Measurements from ENCODE around the gene KLHL12. TPM values are rescaled to one million over a fixed set of nuclear protein-coding genes. Genes with fewer than 3 reads are reported as not detected.

The KLHL12 gene
- polyA plus RNA-seq, 2 of the 4 experiments (the other 2 are of a cell fraction): 19.4 to 59.4 TPM

DNA sequence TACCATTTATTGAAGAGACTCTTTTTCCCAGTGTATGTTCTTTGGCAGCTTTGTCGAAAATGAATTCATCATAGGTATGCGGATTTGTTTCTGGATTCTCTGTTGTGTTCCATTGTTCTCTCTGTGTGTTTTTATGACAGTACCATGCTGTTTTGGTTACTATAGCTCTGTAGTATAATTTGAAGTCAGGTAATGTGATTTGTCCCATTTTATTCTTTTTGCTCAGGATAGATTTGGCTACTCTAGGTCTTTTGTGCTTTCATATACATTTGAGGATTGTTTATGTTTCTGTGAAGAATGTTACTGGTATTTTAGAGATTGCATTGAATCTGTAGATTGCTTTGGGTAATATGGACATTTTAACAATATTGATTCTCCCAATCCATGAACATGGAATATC lies 5.4 kb upstream of the KLHL12 start:
- TF ChIP-seq ATOH8 (CRISPR knock-in tag; IDR thresholded peaks at IDR 0.05; ENCODE audit: low read depth) (no peak), CEBPB (IDR thresholded peaks at IDR 0.05) (no peak)
- no peak for ATAC-seq
- no peak overlapping the region for H3K27ac ChIP-seq
- no peak overlapping the region for H3K4me2 ChIP-seq
- H3K9me3 ChIP-seq: peaks cover 7% of the 10 kb centered on the region; the same call in 2 of the 3 replicates
- DNase-seq (ENCODE audit: low read depth in 1 of 2, low spot score in 1 of 2): no peak
- H3K4me3 ChIP-seq: no peak overlapping the region
- H3K4me1 ChIP-seq: no peaks in the 10 kb centered on the region
- no peak for FAIRE-seq
- CTCF ChIA-PET: no interaction called here
- WGBS (ENCODE audit: missing lambda C conversion rate): 30% methylated on average over 2 of the region's 2 CpGs
- POLR2A ChIA-PET: no interaction called here

- no peak overlapping the region for H3K27ac ChIP-seq
- DNase-seq (ENCODE audit: low read depth in 1 of 2, low spot score in 1 of 2) (no peak), ATAC-seq (no peak), FAIRE-seq (no peak)
- no peaks in the 10 kb centered on the region for H3K9me3 ChIP-seq
- 92% methylated on average over 3 of the region's 3 CpGs for WGBS (ENCODE audit: missing lambda C conversion rate)
- H3K4me2 ChIP-seq: no peak overlapping the region
- ChIA-PET POLR2A (no interaction called here), CTCF (no interaction called here)
- peaks cover 6% of the 10 kb centered on the region; the same call in 2 of the 3 replicates for H3K4me1 ChIP-seq
- TF ChIP-seq POLR2A (IDR thresholded peaks at IDR 0.05; ENCODE audit: low read length): no peak
- TF ChIP-seq JUN (IDR thresholded peaks at IDR 0.05): no peak
- TF ChIP-seq EHF (CRISPR knock-in tag; IDR thresholded peaks at IDR 0.05): no peak
- no peak for TF ChIP-seq KDM5A (IDR thresholded peaks at IDR 0.05)
- no peak for TF ChIP-seq USF2 (IDR thresholded peaks at IDR 0.05)
- TF ChIP-seq RAD21 (conservative IDR thresholded peaks at IDR 0.05 in 1 of 2, IDR thresholded peaks at IDR 0.05 in 1 of 2): no peak
- H3K4me3 ChIP-seq: no peak overlapping the region
Observed at GRCh38 chr1:202923533-202923932, 3.5 kb downstream of the KLHL12 start.

- no peak for TF ChIP-seq HOXA7 (CRISPR knock-in tag; IDR thresholded peaks at IDR 0.05)
- TF ChIP-seq BHLHE40 (IDR thresholded peaks at IDR 0.05; ENCODE audit: low read depth, low read length): no peak
- TF ChIP-seq, protein P1, sequence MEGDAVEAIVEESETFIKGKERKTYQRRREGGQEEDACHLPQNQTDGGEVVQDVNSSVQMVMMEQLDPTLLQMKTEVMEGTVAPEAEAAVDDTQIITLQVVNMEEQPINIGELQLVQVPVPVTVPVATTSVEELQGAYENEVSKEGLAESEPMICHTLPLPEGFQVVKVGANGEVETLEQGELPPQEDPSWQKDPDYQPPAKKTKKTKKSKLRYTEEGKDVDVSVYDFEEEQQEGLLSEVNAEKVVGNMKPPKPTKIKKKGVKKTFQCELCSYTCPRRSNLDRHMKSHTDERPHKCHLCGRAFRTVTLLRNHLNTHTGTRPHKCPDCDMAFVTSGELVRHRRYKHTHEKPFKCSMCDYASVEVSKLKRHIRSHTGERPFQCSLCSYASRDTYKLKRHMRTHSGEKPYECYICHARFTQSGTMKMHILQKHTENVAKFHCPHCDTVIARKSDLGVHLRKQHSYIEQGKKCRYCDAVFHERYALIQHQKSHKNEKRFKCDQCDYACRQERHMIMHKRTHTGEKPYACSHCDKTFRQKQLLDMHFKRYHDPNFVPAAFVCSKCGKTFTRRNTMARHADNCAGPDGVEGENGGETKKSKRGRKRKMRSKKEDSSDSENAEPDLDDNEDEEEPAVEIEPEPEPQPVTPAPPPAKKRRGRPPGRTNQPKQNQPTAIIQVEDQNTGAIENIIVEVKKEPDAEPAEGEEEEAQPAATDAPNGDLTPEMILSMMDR (IDR thresholded peaks at IDR 0.05): no peak
- TF ChIP-seq, protein P2, sequence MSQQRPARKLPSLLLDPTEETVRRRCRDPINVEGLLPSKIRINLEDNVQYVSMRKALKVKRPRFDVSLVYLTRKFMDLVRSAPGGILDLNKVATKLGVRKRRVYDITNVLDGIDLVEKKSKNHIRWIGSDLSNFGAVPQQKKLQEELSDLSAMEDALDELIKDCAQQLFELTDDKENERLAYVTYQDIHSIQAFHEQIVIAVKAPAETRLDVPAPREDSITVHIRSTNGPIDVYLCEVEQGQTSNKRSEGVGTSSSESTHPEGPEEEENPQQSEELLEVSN (IDR thresholded peaks at IDR 0.05; ENCODE audit: borderline replicate concordance, low read depth): no peak
- no peak for TF ChIP-seq HEYL (CRISPR knock-in tag; IDR thresholded peaks at IDR 0.05)
- no peak for TF ChIP-seq MAZ (IDR thresholded peaks at IDR 0.05; ENCODE audit: borderline replicate concordance, low read depth, low read length)
- TF ChIP-seq MYC (IDR thresholded peaks at IDR 0.05; ENCODE audit: borderline replicate concordance, low read length): no peak
- TF ChIP-seq RAD21 (conservative IDR thresholded peaks at IDR 0.05 in 1 of 2, IDR thresholded peaks at IDR 0.05 in 1 of 2): no peak
- no peak for TF ChIP-seq HDAC2 (IDR thresholded peaks at IDR 0.05)
- no peak for TF ChIP-seq RCOR1 (IDR thresholded peaks at IDR 0.05; ENCODE audit: low read depth, low read length)
- TF ChIP-seq RNF2 (IDR thresholded peaks at IDR 0.05; ENCODE audit: borderline replicate concordance, low read depth): no peak
- TF ChIP-seq ZFP36 (IDR thresholded peaks at IDR 0.05; ENCODE audit: borderline replicate concordance, partially characterized antibody): no peak
- Histone ChIP-seq H3K27ac (no peak overlapping the region), H3K9me3 (no peaks in the 10 kb centered on the region), H3K4me3 (no peak overlapping the region), H3K4me1 (no peaks in the 10 kb centered on the region), H3K4me2 (no peak overlapping the region)
- FAIRE-seq (no peak), ATAC-seq (no peak), DNase-seq (ENCODE audit: low read depth in 1 of 2, low spot score in 1 of 2) (no peak)
- ChIA-PET CTCF (no interaction called here), POLR2A (no interaction called here)
Observed at GRCh38 chr1:202919615-202920014, 7.4 kb downstream of the KLHL12 start.
